HEK293 (cell line): ENCODE data around the gene APOC1.

ENCODE experiments used
- KLF10 ChIP-seq: fragments of 450-650 bp; IDR thresholded peaks from 2 replicates; pipeline ENCODE4 v1.5.1; 2018; ENCODE audit warnings: missing biosample characterization, mild to moderate bottlenecking, missing genetic modification characterization
- KLF7 ChIP-seq: fragments of 450-650 bp; formaldehyde crosslinking; IDR thresholded peaks from 2 replicates; pipeline ENCODE4 v1.5.1; 2016; ENCODE audit warnings: missing biosample characterization, missing genetic modification characterization, borderline replicate concordance
- MEIS1 ChIP-seq: sonication (generic); formaldehyde crosslinking; IDR thresholded peaks from 2 replicates; pipeline ENCODE4 v1.8.1; 2022; ENCODE audit warnings: missing genetic modification reagents, mild to moderate bottlenecking, borderline replicate concordance
- MYNN ChIP-seq: fragments of 450-650 bp; formaldehyde crosslinking; IDR thresholded peaks from 2 replicates; pipeline ENCODE4 v1.5.1; 2016; ENCODE audit warnings: missing biosample characterization, missing genetic modification characterization, borderline replicate concordance
- MZF1 ChIP-seq: fragments of 450-650 bp; formaldehyde crosslinking; IDR thresholded peaks from 2 replicates; pipeline ENCODE4 v1.5.1; 2017; ENCODE audit warnings: missing biosample characterization, missing genetic modification characterization, borderline replicate concordance
- SALL2 ChIP-seq: fragments of 450-650 bp; formaldehyde crosslinking; IDR thresholded peaks from 2 replicates; pipeline ENCODE4 v1.5.0; 2017; ENCODE audit warnings: missing biosample characterization, mild to moderate bottlenecking, missing genetic modification characterization, borderline replicate concordance
- WT1 ChIP-seq: fragments of 450-650 bp; formaldehyde crosslinking; IDR thresholded peaks from 2 replicates; pipeline ENCODE4 v1.5.1; 2016; ENCODE audit warnings: missing biosample characterization, missing genetic modification characterization
- ZFP3 ChIP-seq: fragments of 450-650 bp; formaldehyde crosslinking; IDR thresholded peaks from 2 replicates; pipeline ENCODE4 v1.5.1; 2016; ENCODE audit warnings: low read depth, missing biosample characterization, missing genetic modification characterization
- ZFP41 ChIP-seq: fragments of 450-650 bp; formaldehyde crosslinking; IDR thresholded peaks from 2 replicates; pipeline ENCODE4 v1.5.1; 2016; ENCODE audit warnings: missing biosample characterization, missing genetic modification characterization, borderline replicate concordance
- ZNF138 ChIP-seq: fragments of 450-650 bp; formaldehyde crosslinking; IDR thresholded peaks from 2 replicates; pipeline ENCODE4 v1.5.1; 2016; ENCODE audit warnings: missing biosample characterization, missing genetic modification characterization, borderline replicate concordance
- ZNF157 ChIP-seq: fragments of 450-650 bp; formaldehyde crosslinking; IDR thresholded peaks from 2 replicates; pipeline ENCODE4 v1.5.1; 2016; ENCODE audit warnings: missing biosample characterization, missing genetic modification characterization
- ZNF211 ChIP-seq: fragments of 450-650 bp; formaldehyde crosslinking; IDR thresholded peaks from 2 replicates; pipeline ENCODE4 v1.5.1; 2016; ENCODE audit warnings: low read depth, missing biosample characterization, missing genetic modification characterization
- ZNF214 ChIP-seq: fragments of 450-650 bp; formaldehyde crosslinking; IDR thresholded peaks from 2 replicates; pipeline ENCODE4 v1.5.1; 2017; ENCODE audit warnings: missing biosample characterization, mild to moderate bottlenecking, missing genetic modification characterization, borderline replicate concordance
- ZNF221 ChIP-seq: fragments of 450-650 bp; formaldehyde crosslinking; IDR thresholded peaks from 2 replicates; pipeline ENCODE4 v1.5.1; 2017; ENCODE audit warnings: missing biosample characterization, missing genetic modification characterization, borderline replicate concordance
- ZNF24 ChIP-seq: fragments of 450-650 bp; formaldehyde crosslinking; IDR thresholded peaks from 2 replicates; pipeline ENCODE4 v1.5.1; 2016; ENCODE audit warnings: missing biosample characterization, missing genetic modification characterization
- ZNF501 ChIP-seq: fragments of 450-650 bp; formaldehyde crosslinking; IDR thresholded peaks from 2 replicates; pipeline ENCODE4 v1.5.1; 2016; ENCODE audit warnings: missing biosample characterization, missing genetic modification characterization
- ZNF560 ChIP-seq: fragments of 450-650 bp; formaldehyde crosslinking; IDR thresholded peaks from 2 replicates; pipeline ENCODE4 v1.5.1; 2017; ENCODE audit warnings: missing biosample characterization, missing genetic modification characterization, borderline replicate concordance
- ZNF561 ChIP-seq: fragments of 450-650 bp; IDR thresholded peaks from 2 replicates; pipeline ENCODE4 v1.5.1; 2018; ENCODE audit warnings: missing biosample characterization, missing genetic modification characterization, borderline replicate concordance
- ZNF585B ChIP-seq: fragments of 450-650 bp; formaldehyde crosslinking; IDR thresholded peaks from 2 replicates; pipeline ENCODE4 v1.5.1; 2016; ENCODE audit warnings: missing biosample characterization, missing genetic modification characterization
- ZNF624 ChIP-seq: fragments of 450-650 bp; formaldehyde crosslinking; IDR thresholded peaks from 2 replicates; pipeline ENCODE4 v1.5.1; 2017; ENCODE audit warnings: missing biosample characterization, missing genetic modification characterization
- ZNF701 ChIP-seq: fragments of 450-650 bp; formaldehyde crosslinking; IDR thresholded peaks from 2 replicates; pipeline ENCODE4 v1.5.1; 2016; ENCODE audit warnings: missing biosample characterization, missing genetic modification characterization
- ZNF768 ChIP-seq: fragments of 450-650 bp; formaldehyde crosslinking; IDR thresholded peaks from 2 replicates; pipeline ENCODE4 v1.5.1; 2018; ENCODE audit warnings: missing biosample characterization, mild to moderate bottlenecking, missing genetic modification characterization
- ZNF776 ChIP-seq: fragments of 450-650 bp; formaldehyde crosslinking; IDR thresholded peaks from 2 replicates; pipeline ENCODE4 v1.5.0; 2017; ENCODE audit warnings: missing biosample characterization, missing genetic modification characterization, borderline replicate concordance
- ZNF791 ChIP-seq: fragments of 450-650 bp; formaldehyde crosslinking; IDR thresholded peaks from 2 replicates; pipeline ENCODE4 v1.5.1; 2016; ENCODE audit warnings: missing biosample characterization, missing genetic modification characterization
- ZSCAN23 ChIP-seq: fragments of 450-650 bp; formaldehyde crosslinking; IDR thresholded peaks from 2 replicates; pipeline ENCODE4 v1.5.1; 2016; ENCODE audit warnings: missing biosample characterization, missing genetic modification characterization
- TF ChIP-seq, protein P1 (sequence below): fragments of 450-650 bp; formaldehyde crosslinking; IDR thresholded peaks from 2 replicates; pipeline ENCODE4 v1.5.1; 2017; ENCODE audit warnings: missing biosample characterization, missing genetic modification characterization
- TF ChIP-seq, protein P2 (sequence below): fragments of 450-650 bp; formaldehyde crosslinking; IDR thresholded peaks from 2 replicates; pipeline ENCODE4 v1.5.1; 2016; ENCODE audit warnings: missing biosample characterization, missing genetic modification characterization
- TF ChIP-seq, protein P3 (sequence below): fragments of 450-650 bp; formaldehyde crosslinking; IDR thresholded peaks from 2 replicates; pipeline ENCODE4 v1.5.1; 2016; ENCODE audit warnings: missing biosample characterization, missing genetic modification characterization
- TF ChIP-seq, protein P4 (sequence below): fragments of 450-650 bp; formaldehyde crosslinking; IDR thresholded peaks from 2 replicates; pipeline ENCODE4 v1.5.1; 2017; ENCODE audit warnings: missing biosample characterization, missing genetic modification characterization
- TF ChIP-seq, protein P5 (sequence below): fragments of 450-650 bp; formaldehyde crosslinking; IDR thresholded peaks from 2 replicates; pipeline ENCODE4 v1.5.1; 2017; ENCODE audit warnings: missing biosample characterization, mild to moderate bottlenecking, missing genetic modification characterization, moderate library complexity
- TF ChIP-seq, protein P6 (sequence below): fragments of 450-650 bp; formaldehyde crosslinking; IDR thresholded peaks from 2 replicates; pipeline ENCODE4 v1.5.1; 2016; ENCODE audit warnings: missing biosample characterization, missing genetic modification characterization

Gene APOC1

DNA sequence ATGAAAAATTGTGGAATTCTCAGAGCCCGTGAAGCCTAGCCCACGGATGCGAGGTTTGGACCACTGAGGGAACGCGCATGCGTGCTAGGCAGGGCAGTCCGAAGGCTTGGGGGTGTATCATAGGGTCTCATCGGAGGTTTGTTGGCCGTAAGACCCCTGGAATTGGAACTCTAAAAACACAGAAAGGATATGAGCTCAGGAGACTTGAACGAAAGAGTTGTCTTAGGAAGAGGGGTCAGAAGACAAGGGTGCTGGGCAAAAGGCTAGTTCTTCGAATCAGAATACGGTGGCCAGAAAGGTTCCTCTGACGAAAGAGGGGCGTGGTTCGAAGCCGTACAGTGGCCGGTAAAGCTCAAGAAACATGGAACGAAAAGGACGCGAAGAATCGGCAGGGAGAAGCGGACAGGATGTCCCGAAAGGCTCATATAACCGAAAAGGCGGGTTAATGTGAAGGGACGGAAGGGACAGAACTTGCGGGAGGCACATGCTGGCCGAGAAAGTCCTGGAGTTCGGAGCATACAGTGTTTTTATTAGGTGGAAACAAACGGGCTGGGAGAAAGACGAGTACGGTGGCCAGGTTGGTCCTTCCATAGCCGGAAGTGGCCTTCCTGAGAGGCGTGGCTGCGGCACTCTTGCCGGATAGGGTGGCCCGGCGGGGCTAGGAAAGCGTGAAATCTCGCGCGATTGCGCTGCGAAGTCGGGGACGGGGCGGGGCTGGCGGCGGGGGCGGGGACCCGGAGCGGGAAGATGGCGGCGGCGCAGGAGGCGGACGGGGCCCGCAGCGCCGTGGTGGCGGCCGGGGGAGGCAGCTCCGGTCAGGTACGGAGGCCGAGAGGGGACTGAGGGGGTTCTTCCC, 40.5 kb downstream of the APOC1 start, which contains the start of gene CLPTM1 (continued):
- TF ChIP-seq ZNF211 (tag by site-specific recombination), result no peak
- TF ChIP-seq ZNF157 (tag by site-specific recombination), result no peak
- no peak for TF ChIP-seq WT1
- no peak for TF ChIP-seq ZNF560
- no peak for TF ChIP-seq ZFP3 (tag by site-specific recombination)
- TF ChIP-seq, protein P1, sequence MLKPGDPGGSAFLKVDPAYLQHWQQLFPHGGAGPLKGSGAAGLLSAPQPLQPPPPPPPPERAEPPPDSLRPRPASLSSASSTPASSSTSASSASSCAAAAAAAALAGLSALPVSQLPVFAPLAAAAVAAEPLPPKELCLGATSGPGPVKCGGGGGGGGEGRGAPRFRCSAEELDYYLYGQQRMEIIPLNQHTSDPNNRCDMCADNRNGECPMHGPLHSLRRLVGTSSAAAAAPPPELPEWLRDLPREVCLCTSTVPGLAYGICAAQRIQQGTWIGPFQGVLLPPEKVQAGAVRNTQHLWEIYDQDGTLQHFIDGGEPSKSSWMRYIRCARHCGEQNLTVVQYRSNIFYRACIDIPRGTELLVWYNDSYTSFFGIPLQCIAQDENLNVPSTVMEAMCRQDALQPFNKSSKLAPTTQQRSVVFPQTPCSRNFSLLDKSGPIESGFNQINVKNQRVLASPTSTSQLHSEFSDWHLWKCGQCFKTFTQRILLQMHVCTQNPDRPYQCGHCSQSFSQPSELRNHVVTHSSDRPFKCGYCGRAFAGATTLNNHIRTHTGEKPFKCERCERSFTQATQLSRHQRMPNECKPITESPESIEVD (tag by site-specific recombination), result no peak
- TF ChIP-seq, protein P2, sequence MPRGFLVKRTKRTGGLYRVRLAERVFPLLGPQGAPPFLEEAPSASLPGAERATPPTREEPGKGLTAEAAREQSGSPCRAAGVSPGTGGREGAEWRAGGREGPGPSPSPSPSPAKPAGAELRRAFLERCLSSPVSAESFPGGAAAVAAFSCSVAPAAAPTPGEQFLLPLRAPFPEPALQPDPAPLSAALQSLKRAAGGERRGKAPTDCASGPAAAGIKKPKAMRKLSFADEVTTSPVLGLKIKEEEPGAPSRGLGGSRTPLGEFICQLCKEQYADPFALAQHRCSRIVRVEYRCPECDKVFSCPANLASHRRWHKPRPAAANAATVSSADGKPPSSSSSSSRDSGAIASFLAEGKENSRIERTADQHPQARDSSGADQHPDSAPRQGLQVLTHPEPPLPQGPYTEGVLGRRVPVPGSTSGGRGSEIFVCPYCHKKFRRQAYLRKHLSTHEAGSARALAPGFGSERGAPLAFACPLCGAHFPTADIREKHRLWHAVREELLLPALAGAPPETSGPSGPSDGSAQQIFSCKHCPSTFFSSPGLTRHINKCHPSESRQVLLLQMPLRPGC (tag by site-specific recombination), result 0 out of 2 replicates have a peak, but pooled peaks have one; percentile 9
- TF ChIP-seq ZNF768 (tag by site-specific recombination), result no peak
- TF ChIP-seq, protein P3, sequence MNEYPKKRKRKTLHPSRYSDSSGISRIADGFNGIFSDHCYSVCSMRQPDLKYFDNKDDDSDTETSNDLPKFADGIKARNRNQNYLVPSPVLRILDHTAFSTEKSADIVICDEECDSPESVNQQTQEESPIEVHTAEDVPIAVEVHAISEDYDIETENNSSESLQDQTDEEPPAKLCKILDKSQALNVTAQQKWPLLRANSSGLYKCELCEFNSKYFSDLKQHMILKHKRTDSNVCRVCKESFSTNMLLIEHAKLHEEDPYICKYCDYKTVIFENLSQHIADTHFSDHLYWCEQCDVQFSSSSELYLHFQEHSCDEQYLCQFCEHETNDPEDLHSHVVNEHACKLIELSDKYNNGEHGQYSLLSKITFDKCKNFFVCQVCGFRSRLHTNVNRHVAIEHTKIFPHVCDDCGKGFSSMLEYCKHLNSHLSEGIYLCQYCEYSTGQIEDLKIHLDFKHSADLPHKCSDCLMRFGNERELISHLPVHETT (tag by site-specific recombination), result peak; percentile 77
- TF ChIP-seq ZNF501, result peak; percentile 87
- TF ChIP-seq ZNF138, result no peak
- TF ChIP-seq ZNF24 (tag by site-specific recombination), result 0 out of 2 replicates have a peak, but pooled peaks have one; percentile 82
- no peak for TF ChIP-seq SALL2 (tag by site-specific recombination)
- TF ChIP-seq, protein P4, sequence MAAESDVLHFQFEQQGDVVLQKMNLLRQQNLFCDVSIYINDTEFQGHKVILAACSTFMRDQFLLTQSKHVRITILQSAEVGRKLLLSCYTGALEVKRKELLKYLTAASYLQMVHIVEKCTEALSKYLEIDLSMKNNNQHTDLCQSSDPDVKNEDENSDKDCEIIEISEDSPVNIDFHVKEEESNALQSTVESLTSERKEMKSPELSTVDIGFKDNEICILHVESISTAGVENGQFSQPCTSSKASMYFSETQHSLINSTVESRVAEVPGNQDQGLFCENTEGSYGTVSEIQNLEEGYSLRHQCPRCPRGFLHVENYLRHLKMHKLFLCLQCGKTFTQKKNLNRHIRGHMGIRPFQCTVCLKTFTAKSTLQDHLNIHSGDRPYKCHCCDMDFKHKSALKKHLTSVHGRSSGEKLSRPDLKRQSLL (tag by site-specific recombination), result no peak
- peak; percentile 98 for TF ChIP-seq KLF10 (tag by site-specific recombination)
- TF ChIP-seq KLF7 (tag by site-specific recombination), result peak; percentile 98
- TF ChIP-seq, protein P5, sequence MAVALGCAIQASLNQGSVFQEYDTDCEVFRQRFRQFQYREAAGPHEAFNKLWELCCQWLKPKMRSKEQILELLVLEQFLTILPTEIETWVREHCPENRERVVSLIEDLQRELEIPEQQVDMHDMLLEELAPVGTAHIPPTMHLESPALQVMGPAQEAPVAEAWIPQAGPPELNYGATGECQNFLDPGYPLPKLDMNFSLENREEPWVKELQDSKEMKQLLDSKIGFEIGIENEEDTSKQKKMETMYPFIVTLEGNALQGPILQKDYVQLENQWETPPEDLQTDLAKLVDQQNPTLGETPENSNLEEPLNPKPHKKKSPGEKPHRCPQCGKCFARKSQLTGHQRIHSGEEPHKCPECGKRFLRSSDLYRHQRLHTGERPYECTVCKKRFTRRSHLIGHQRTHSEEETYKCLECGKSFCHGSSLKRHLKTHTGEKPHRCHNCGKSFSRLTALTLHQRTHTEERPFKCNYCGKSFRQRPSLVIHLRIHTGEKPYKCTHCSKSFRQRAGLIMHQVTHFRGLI, result 0 out of 2 replicates have a peak, but pooled peaks have one; percentile 11
- TF ChIP-seq ZNF791, result no peak
- TF ChIP-seq ZNF221 (tag by site-specific recombination), result no peak
- no peak for TF ChIP-seq MYNN (tag by site-specific recombination)
- TF ChIP-seq, protein P6, sequence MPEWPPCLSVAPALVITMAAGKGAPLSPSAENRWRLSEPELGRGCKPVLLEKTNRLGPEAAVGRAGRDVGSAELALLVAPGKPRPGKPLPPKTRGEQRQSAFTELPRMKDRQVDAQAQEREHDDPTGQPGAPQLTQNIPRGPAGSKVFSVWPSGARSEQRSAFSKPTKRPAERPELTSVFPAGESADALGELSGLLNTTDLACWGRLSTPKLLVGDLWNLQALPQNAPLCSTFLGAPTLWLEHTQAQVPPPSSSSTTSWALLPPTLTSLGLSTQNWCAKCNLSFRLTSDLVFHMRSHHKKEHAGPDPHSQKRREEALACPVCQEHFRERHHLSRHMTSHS (tag by site-specific recombination), result no peak
- TF ChIP-seq ZNF561 (tag by site-specific recombination), result peak; percentile 86
- TF ChIP-seq ZFP41 (tag by site-specific recombination), result no peak
- TF ChIP-seq ZNF624 (tag by site-specific recombination), result no peak
- TF ChIP-seq ZSCAN23 (tag by site-specific recombination), result no peak
- TF ChIP-seq MZF1 (tag by site-specific recombination), result peak; percentile 58; the same call in 1 of the 2 replicates
- TF ChIP-seq MEIS1 (CRISPR knock-in tag), result no peak
- TF ChIP-seq ZNF585B (tag by site-specific recombination), result no peak
- no peak for TF ChIP-seq ZNF701
- TF ChIP-seq ZNF776 (tag by site-specific recombination), result no peak
- TF ChIP-seq ZNF214 (tag by site-specific recombination), result no peak
